ENCODE results near the gene TES. TPM values are rescaled to one million over a fixed set of nuclear protein-coding genes. Genes with fewer than 3 reads are reported as not detected.

The TES gene
- total and polyA plus RNA-seq, 4 donors: 51.9 to 105 (median 78.0) TPM

- 44 to 71% methylated on average over 4 of the region's 4 CpGs for whole genome bisulfite sequencing, 2 donors
These were observed 61.9 kb downstream of the TES start for GRCh38 chr7:116271963-116272886.

GRCh38 chr7:116273283-116273917, 63.1 kb downstream of the TES start:
- no peak for ATAC-seq (ENCODE audit: insufficient read depth, low FRiP score)
- WGBS, 2 donors: 33 to 47% methylated on average over 4 of the region's 4 CpGs
- Histone ChIP-seq H3K27me3 (ENCODE audit: control insufficient read depth in 3 of 3, insufficient read depth in 3 of 3, low read length in 2 of 3) (no peaks in the 10 kb centered on the region), H3K4me3 (no peak overlapping the region), H3K4me1 (ENCODE audit: control insufficient read depth in 5 of 5, insufficient read depth in 5 of 5, low read length in 5 of 5) (peaks cover 1 to 28% (median 16%) of the 10 kb centered on the region in 5 donors), H3K36me3 (ENCODE audit: control insufficient read depth in 4 of 4, insufficient read depth in 4 of 4, low read length in 4 of 4) (peaks cover 0 to 1% (median 0%) of the 10 kb centered on the region in 4 donors), H3K9me3 (ENCODE audit: control insufficient read depth in 4 of 4, insufficient read depth in 3 of 4, low read length in 3 of 4) (no peaks in the 10 kb centered on the region), H3K27ac (ENCODE audit: low read depth in 1 of 2, low read length in 1 of 2) (no peak overlapping the region), H3K9ac (ENCODE audit: insufficient read depth in 1 of 2, low read length in 2 of 2) (no peak overlapping the region)
- DNase-seq: no peak
- no peak for TF ChIP-seq CTCF (IDR thresholded peaks at IDR 0.05; ENCODE audit: control extremely low read depth, extremely low read depth)

More at GRCh38 chr7:116271963-116272886, 61.9 kb downstream of the TES start:
- no peaks in the 10 kb centered on the region for H3K27me3 ChIP-seq (ENCODE audit: control insufficient read depth in 3 of 3, insufficient read depth in 3 of 3, low read length in 2 of 3)
- H3K4me3 ChIP-seq: no peak overlapping the region
- peaks cover 0 to 1% (median 0%) of the 10 kb centered on the region in 4 donors for H3K36me3 ChIP-seq (ENCODE audit: control insufficient read depth in 4 of 4, insufficient read depth in 4 of 4, low read length in 4 of 4)
- TF ChIP-seq CTCF (IDR thresholded peaks at IDR 0.05; ENCODE audit: control extremely low read depth, extremely low read depth): no peak
- H3K4me1 ChIP-seq (ENCODE audit: control insufficient read depth in 5 of 5, insufficient read depth in 5 of 5, low read length in 5 of 5): peaks cover 1 to 28% (median 16%) of the 10 kb centered on the region in 5 donors
- H3K27ac ChIP-seq (ENCODE audit: low read depth in 1 of 2, low read length in 1 of 2): peak overlapping the region; percentile 78 to 80
- no peaks in the 10 kb centered on the region for H3K9me3 ChIP-seq (ENCODE audit: control insufficient read depth in 4 of 4, insufficient read depth in 3 of 4, low read length in 3 of 4)
- DNase-seq (peak; percentile 76 to 90 (median 86)), ATAC-seq (ENCODE audit: insufficient read depth, low FRiP score) (peak; percentile 89)
- peak overlapping the region in 1 of 2 donors; percentile 11 for H3K9ac ChIP-seq (ENCODE audit: insufficient read depth in 1 of 2, low read length in 2 of 2)

- TF ChIP-seq CTCF (IDR thresholded peaks at IDR 0.05; ENCODE audit: control extremely low read depth, extremely low read depth): no peak
- no peak overlapping the region for H3K27ac ChIP-seq (ENCODE audit: low read depth in 1 of 2, low read length in 1 of 2)
These were observed 63.6 kb downstream of the TES start for GRCh38 chr7:116273918-116274301.

More at GRCh38 chr7:116273918-116274301, 63.6 kb downstream of the TES start:
- DNase-seq (no peak), ATAC-seq (ENCODE audit: insufficient read depth, low FRiP score) (no peak)
- WGBS, 2 donors: 88 to 92% methylated on average over 1 of the region's 1 CpG
- no peaks in the 10 kb centered on the region for H3K9me3 ChIP-seq (ENCODE audit: control insufficient read depth in 4 of 4, insufficient read depth in 3 of 4, low read length in 3 of 4)
- H3K4me1 ChIP-seq (ENCODE audit: control insufficient read depth in 5 of 5, insufficient read depth in 5 of 5, low read length in 5 of 5): peaks cover 1 to 28% (median 16%) of the 10 kb centered on the region in 5 donors
- H3K27me3 ChIP-seq (ENCODE audit: control insufficient read depth in 3 of 3, insufficient read depth in 3 of 3, low read length in 2 of 3): no peaks in the 10 kb centered on the region
- no peak overlapping the region for H3K4me3 ChIP-seq
- H3K9ac ChIP-seq (ENCODE audit: insufficient read depth in 1 of 2, low read length in 2 of 2): no peak overlapping the region
- no peaks in the 10 kb centered on the region for H3K36me3 ChIP-seq (ENCODE audit: control insufficient read depth in 4 of 4, insufficient read depth in 4 of 4, low read length in 4 of 4)

Measured in lung (tissue), 12 donors.